Progenitor cell of endocrine pancreas (in vitro differentiated cells): ENCODE measurements around the gene ZNF484. TPM values are rescaled to one million over a fixed set of nuclear protein-coding genes. Genes with fewer than 3 reads are reported as not detected.
"Not testable (repeated sequence)": the region's sequence is repeated elsewhere in the genome, so short reads cannot be mapped to it uniquely, and the experiment has no call there.

Experiments used
- DNase-seq: peaks from one replicate; pipeline ENCODE4 v3.0.0; 2021; ENCODE audit warnings: low spot score; ENCODE audit not compliant: unreplicated experiment
- H3K27ac Mint-ChIP-seq: 2 replicates; pipeline ENCODE4 v1.8.0; 2021; ENCODE audit warnings: mild to moderate bottlenecking, moderate library complexity, mixed read lengths
- H3K27me3 Mint-ChIP-seq: 2 replicates; pipeline ENCODE4 v1.8.0; 2021; ENCODE audit warnings: mixed read lengths
- H3K36me3 Mint-ChIP-seq: 2 replicates; pipeline ENCODE4 v1.8.0; 2022; ENCODE audit warnings: mixed read lengths; ENCODE audit not compliant: insufficient read depth
- H3K4me1 Mint-ChIP-seq: 2 replicates; pipeline ENCODE4 v1.8.0; 2021; ENCODE audit warnings: low read depth, mixed read lengths
- H3K4me3 Mint-ChIP-seq: 2 replicates; pipeline ENCODE4 v1.8.0; 2021; ENCODE audit warnings: low read depth, mild to moderate bottlenecking, moderate library complexity, mixed read lengths
- H3K9me3 Mint-ChIP-seq: 2 replicates; pipeline ENCODE4 v1.8.0; 2021; ENCODE audit warnings: low read depth, mixed read lengths
- CTCF ChIP-seq: fragments of 200-600 bp; sonication (generic); IDR thresholded peaks from one replicate; pipeline ENCODE4 v1.5.0; 2021; ENCODE audit warnings: antibody characterized with exemption, mild to moderate bottlenecking; ENCODE audit not compliant: unreplicated experiment
- total RNA-seq: library from RNA; stranded (reverse); gene quantifications from 2 replicates; pipeline ENCODE4 v1.2.1, GENCODE V29; 2021

The ZNF484 gene
- total RNA-seq, 1 donor from 2014 or later: 11.1 TPM

- no peak for DNase-seq
- peaks cover 2% of the 10 kb centered on the region for H3K4me1 Mint-ChIP-seq
- H3K4me3 Mint-ChIP-seq: no peak overlapping the region
- H3K27me3 Mint-ChIP-seq: no peaks in the 10 kb centered on the region
- TF ChIP-seq CTCF: no peak
- H3K9me3 Mint-ChIP-seq: peaks cover 3% of the 10 kb centered on the region
- H3K36me3 Mint-ChIP-seq: peaks cover 25% of the 10 kb centered on the region
- peak overlapping the region; percentile 9 for H3K27ac Mint-ChIP-seq
These were observed 7.5 kb downstream of the ZNF484 start for GRCh38 chr9:92870289-92870688.

GRCh38 chr9:92866600-92866999 lies 11.2 kb downstream of the ZNF484 start:
- peaks cover 30% of the 10 kb centered on the region for H3K36me3 Mint-ChIP-seq
- H3K4me3 Mint-ChIP-seq, H3K9me3 Mint-ChIP-seq, DNase-seq, H3K27ac Mint-ChIP-seq, H3K27me3 Mint-ChIP-seq, H3K4me1 Mint-ChIP-seq: not testable (repeated sequence)

- peaks cover 7% of the 10 kb centered on the region for H3K9me3 Mint-ChIP-seq
- TF ChIP-seq CTCF: no peak
- peaks cover 44% of the 10 kb centered on the region for H3K36me3 Mint-ChIP-seq
- H3K27ac Mint-ChIP-seq: no peak overlapping the region
- H3K4me3 Mint-ChIP-seq: no peak overlapping the region
- H3K4me1 Mint-ChIP-seq: no peaks in the 10 kb centered on the region
- no peaks in the 10 kb centered on the region for H3K27me3 Mint-ChIP-seq
- DNase-seq: no peak
These were observed 13.7 kb downstream of the ZNF484 start for GRCh38 chr9:92864152-92864551.

GRCh38 chr9:92860867-92861266 lies 17.0 kb downstream of the ZNF484 start:
- peaks cover 36% of the 10 kb centered on the region for H3K36me3 Mint-ChIP-seq
- no peak overlapping the region for H3K27ac Mint-ChIP-seq
- peaks cover 4% of the 10 kb centered on the region for H3K9me3 Mint-ChIP-seq
- TF ChIP-seq CTCF: no peak
- DNase-seq: no peak
- H3K4me1 Mint-ChIP-seq: no peaks in the 10 kb centered on the region
- H3K4me3 Mint-ChIP-seq: no peak overlapping the region
- no peaks in the 10 kb centered on the region for H3K27me3 Mint-ChIP-seq

- Mint-ChIP-seq H3K4me1 (no peaks in the 10 kb centered on the region), H3K27me3 (no peaks in the 10 kb centered on the region), H3K4me3 (no peak overlapping the region), H3K36me3 (peaks cover 55% of the 10 kb centered on the region), H3K9me3 (peaks cover 10% of the 10 kb centered on the region), H3K27ac (no peak overlapping the region)
- TF ChIP-seq CTCF: no peak
- no peak for DNase-seq
These were observed 20.6 kb downstream of the ZNF484 start for GRCh38 chr9:92857236-92857635.

- Mint-ChIP-seq H3K27ac (no peak overlapping the region), H3K36me3 (peaks cover 63% of the 10 kb centered on the region), H3K4me1 (no peaks in the 10 kb centered on the region), H3K27me3 (no peaks in the 10 kb centered on the region), H3K9me3 (peaks cover 18% of the 10 kb centered on the region), H3K4me3 (no peak overlapping the region)
- no peak for DNase-seq
- no peak for TF ChIP-seq CTCF
These were observed 24.1 kb downstream of the ZNF484 start for GRCh38 chr9:92853716-92854115.
